AG09309 (cell line): ENCODE results near the gene CHTOP.
"Not testable (repeated sequence)": the region's sequence is repeated elsewhere in the genome, so short reads cannot be mapped to it uniquely, and the experiment has no call there.

Source experiments
- DNase-seq: peaks from one replicate; pipeline ENCODE4 v3.0.0-alpha.2; 2010; ENCODE audit warnings: low read depth
- H3K4me3 ChIP-seq: 2 replicates; pipeline ENCODE4 v1.5.1; 2011; ENCODE audit warnings: mild to moderate bottlenecking, low read depth, low read length, moderate library complexity; ENCODE audit not compliant: control insufficient read depth
- CTCF ChIP-seq: IDR thresholded peaks from 2 replicates; pipeline ENCODE4 v1.5.1; 2011; ENCODE audit warnings: mild to moderate bottlenecking, low read depth, low read length, inconsistent platforms; ENCODE audit not compliant: insufficient read depth, control insufficient read depth; ENCODE audit errors: missing control alignments

The CHTOP gene

GRCh38 chr1:153658400-153659174 is 24.7 kb downstream of the CHTOP start, which contains the start of gene SNAPIN:
SNAPIN (plus strand) TSS chr1:153658703; CDS start chr1:153658744, 41 bp downstream.
- DNase-seq: no peak
- H3K4me3 ChIP-seq: peak within 1 kb of the TSS; percentile 96
- TF ChIP-seq CTCF: peak; percentile 4

GRCh38 chr1:153659175-153659534 is 25.3 kb downstream of the CHTOP start:
- TF ChIP-seq CTCF: no peak
- no peak for DNase-seq
- H3K4me3 ChIP-seq: peak overlapping the region; percentile 96

- peak overlapping the region; percentile 96 for H3K4me3 ChIP-seq
- DNase-seq: no peak
- no peak for TF ChIP-seq CTCF
These were observed 25.8 kb downstream of the CHTOP start for GRCh38 chr1:153659656-153660055.

GRCh38 chr1:153661111-153661708 is 27.3 kb downstream of the CHTOP start:
- no peak for TF ChIP-seq CTCF
- no peak for DNase-seq

GRCh38 chr1:153662269-153662668 is 28.4 kb downstream of the CHTOP start:
- no peak for DNase-seq
- no peak overlapping the region for H3K4me3 ChIP-seq
- TF ChIP-seq CTCF: no peak

More at GRCh38 chr1:153661111-153661708, 27.3 kb downstream of the CHTOP start:
- H3K4me3 ChIP-seq: no peak overlapping the region

GRCh38 chr1:153663211-153663610 is 29.3 kb downstream of the CHTOP start:
- no peak overlapping the region for H3K4me3 ChIP-seq
- no peak for TF ChIP-seq CTCF
- DNase-seq: no peak

GRCh38 chr1:153667439-153667838 is 33.6 kb downstream of the CHTOP start:
- TF ChIP-seq CTCF: no peak

GRCh38 chr1:153668672-153669071 is 34.8 kb downstream of the CHTOP start:
- H3K4me3 ChIP-seq, DNase-seq: not testable (repeated sequence)

More at GRCh38 chr1:153667439-153667838, 33.6 kb downstream of the CHTOP start:
- no peak for DNase-seq
- no peak overlapping the region for H3K4me3 ChIP-seq
